ENCODE data around the gene CFAP74. TPM values are rescaled to one million over a fixed set of nuclear protein-coding genes. Genes with fewer than 3 reads are reported as not detected.

CFAP74 gene
- total RNA-seq, 2 donors from 2014 or later, result not detected

- peaks cover 9 to 36% of the 10 kb centered on the region in 2 donors for H3K4me1 ChIP-seq (ENCODE audit: control insufficient read depth in 1 of 2, low read depth in 2 of 2)
- no peak for DNase-seq (ENCODE audit: low spot score)
- H3K4me3 ChIP-seq, result no peak overlapping the region
- no peaks in the 10 kb centered on the region for H3K36me3 ChIP-seq
- H3K27me3 ChIP-seq (replicated peaks; ENCODE audit: insufficient read depth), result no peaks in the 10 kb centered on the region
- H3K9me3 ChIP-seq, result no peaks in the 10 kb centered on the region
- no peak for TF ChIP-seq CTCF (IDR thresholded peaks at IDR 0.05)
- no peak for ATAC-seq (ENCODE audit: insufficient number of reproducible peaks, low FRiP score, low read depth)
- H3K27ac ChIP-seq, result no peak overlapping the region
Observed at GRCh38 chr1:1895060-1895418, 108.5 kb downstream of the CFAP74 start.

GRCh38 chr1:1894354-1895059 is 109.1 kb downstream of the CFAP74 start:
- H3K27ac ChIP-seq, result peak overlapping the region in 1 of 2 donors; percentile 45
- H3K9me3 ChIP-seq, result no peaks in the 10 kb centered on the region
- ATAC-seq (ENCODE audit: insufficient number of reproducible peaks, low FRiP score, low read depth), result no peak
- H3K4me3 ChIP-seq, result no peak overlapping the region
- no peaks in the 10 kb centered on the region for H3K27me3 ChIP-seq (replicated peaks; ENCODE audit: insufficient read depth)
- no peak for TF ChIP-seq CTCF (IDR thresholded peaks at IDR 0.05)
- no peaks in the 10 kb centered on the region for H3K36me3 ChIP-seq
- no peak for DNase-seq (ENCODE audit: low spot score)
- peaks cover 9 to 37% of the 10 kb centered on the region in 2 donors for H3K4me1 ChIP-seq (ENCODE audit: control insufficient read depth in 1 of 2, low read depth in 2 of 2)

GRCh38 chr1:1893997-1894353 is 109.6 kb downstream of the CFAP74 start:
- DNase-seq (ENCODE audit: low spot score), result no peak
- no peak for TF ChIP-seq CTCF (IDR thresholded peaks at IDR 0.05)
- Histone ChIP-seq H3K27me3 (replicated peaks; ENCODE audit: insufficient read depth) (no peaks in the 10 kb centered on the region), H3K9me3 (no peaks in the 10 kb centered on the region), H3K4me1 (ENCODE audit: control insufficient read depth in 1 of 2, low read depth in 2 of 2) (peaks cover 10 to 42% of the 10 kb centered on the region in 2 donors), H3K36me3 (no peaks in the 10 kb centered on the region), H3K4me3 (no peak overlapping the region), H3K27ac (peak overlapping the region in 1 of 2 donors; percentile 45)
- no peak for ATAC-seq (ENCODE audit: insufficient number of reproducible peaks, low FRiP score, low read depth)

- Histone ChIP-seq H3K9me3 (no peaks in the 10 kb centered on the region), H3K4me3 (no peak overlapping the region), H3K36me3 (no peaks in the 10 kb centered on the region), H3K4me1 (ENCODE audit: control insufficient read depth in 1 of 2, low read depth in 2 of 2) (peaks cover 15 to 48% of the 10 kb centered on the region in 2 donors), H3K27ac (no peak overlapping the region), H3K27me3 (replicated peaks; ENCODE audit: insufficient read depth) (no peaks in the 10 kb centered on the region)
- no peak for DNase-seq (ENCODE audit: low spot score)
- ATAC-seq (ENCODE audit: insufficient number of reproducible peaks, low FRiP score, low read depth), result no peak
- no peak for TF ChIP-seq CTCF (IDR thresholded peaks at IDR 0.05)
Observed at GRCh38 chr1:1893291-1893985, 110.1 kb downstream of the CFAP74 start.

- H3K27ac ChIP-seq, result no peak overlapping the region
- TF ChIP-seq CTCF (IDR thresholded peaks at IDR 0.05), result no peak
- H3K4me3 ChIP-seq, result peak overlapping the region; percentile 97
- DNase-seq (ENCODE audit: low spot score) (no peak), ATAC-seq (ENCODE audit: insufficient number of reproducible peaks, low FRiP score, low read depth) (no peak)
- no peaks in the 10 kb centered on the region for H3K9me3 ChIP-seq
- H3K36me3 ChIP-seq, result no peaks in the 10 kb centered on the region
- H3K27me3 ChIP-seq (replicated peaks; ENCODE audit: insufficient read depth), result no peaks in the 10 kb centered on the region
- peaks cover 21 to 55% of the 10 kb centered on the region in 2 donors for H3K4me1 ChIP-seq (ENCODE audit: control insufficient read depth in 1 of 2, low read depth in 2 of 2)
Observed at GRCh38 chr1:1892763-1893120, 110.8 kb downstream of the CFAP74 start.

All from thoracic aorta (tissue), 2 donors.